ENCODE results near the gene ARHGAP44.

The ARHGAP44 gene

GRCh38 chr17:13005530-13005929 lies 216.2 kb downstream of the ARHGAP44 start:
- DNase-seq (ENCODE audit: low read depth, low spot score), result no peak
- no peak overlapping the region for H3K27ac ChIP-seq

- DNase-seq (ENCODE audit: low read depth, low spot score), result no peak
- H3K27ac ChIP-seq, result no peak overlapping the region
Observed at GRCh38 chr17:13008461-13008860, 219.2 kb downstream of the ARHGAP44 start.

GRCh38 chr17:13010959-13011358 lies 221.7 kb downstream of the ARHGAP44 start:
- DNase-seq (ENCODE audit: low read depth, low spot score), result no peak

GRCh38 chr17:13014801-13015200 lies 225.5 kb downstream of the ARHGAP44 start:
- no peak overlapping the region for H3K27ac ChIP-seq
- DNase-seq (ENCODE audit: low read depth, low spot score), result no peak

More at GRCh38 chr17:13010959-13011358, 221.7 kb downstream of the ARHGAP44 start:
- no peak overlapping the region for H3K27ac ChIP-seq

- H3K27ac ChIP-seq, result peak overlapping the region; percentile 86
- no peak for DNase-seq (ENCODE audit: low read depth, low spot score)
Observed at GRCh38 chr17:13016881-13017654, 227.8 kb downstream of the ARHGAP44 start.

- H3K27ac ChIP-seq, result peak within 1 kb of the TSS; percentile 86
Observed at GRCh38 chr17:13017655-13018459, 228.6 kb downstream of the ARHGAP44 start, which contains the start of gene ELAC2. ELAC2 (minus strand) TSS chr17:13018027; CDS start chr17:13017947, 80 bp downstream.

GRCh38 chr17:13024016-13024415 lies 234.7 kb downstream of the ARHGAP44 start:
- no peak for DNase-seq (ENCODE audit: low read depth, low spot score)

More at GRCh38 chr17:13017655-13018459, 228.6 kb downstream of the ARHGAP44 start, which contains the start of gene ELAC2:
- peak; percentile 97 for DNase-seq (ENCODE audit: low read depth, low spot score)

GRCh38 chr17:13024526-13025257 lies 235.4 kb downstream of the ARHGAP44 start:
- no peak overlapping the region for H3K27ac ChIP-seq
- DNase-seq (ENCODE audit: low read depth, low spot score), result no peak

More at GRCh38 chr17:13024016-13024415, 234.7 kb downstream of the ARHGAP44 start:
- H3K27ac ChIP-seq, result no peak overlapping the region

- H3K27ac ChIP-seq, result no peak overlapping the region
- DNase-seq (ENCODE audit: low read depth, low spot score), result no peak
Observed at GRCh38 chr17:13025258-13025627, 235.9 kb downstream of the ARHGAP44 start.

GRCh38 chr17:13025687-13026086 lies 236.4 kb downstream of the ARHGAP44 start:
- DNase-seq (ENCODE audit: low read depth, low spot score), result no peak
- H3K27ac ChIP-seq, result no peak overlapping the region

- no peak for DNase-seq (ENCODE audit: low read depth, low spot score)
- no peak overlapping the region for H3K27ac ChIP-seq
Observed at GRCh38 chr17:13027246-13027645, 237.9 kb downstream of the ARHGAP44 start.

GRCh38 chr17:13029340-13029739 lies 240.0 kb downstream of the ARHGAP44 start:
- no peak for DNase-seq (ENCODE audit: low read depth, low spot score)

GRCh38 chr17:13030056-13030455 lies 240.8 kb downstream of the ARHGAP44 start:
- H3K27ac ChIP-seq, result no peak overlapping the region
- DNase-seq (ENCODE audit: low read depth, low spot score), result no peak

More at GRCh38 chr17:13029340-13029739, 240.0 kb downstream of the ARHGAP44 start:
- no peak overlapping the region for H3K27ac ChIP-seq

GRCh38 chr17:13030459-13031300 lies 241.4 kb downstream of the ARHGAP44 start:
- H3K27ac ChIP-seq, result no peak overlapping the region
- DNase-seq (ENCODE audit: low read depth, low spot score), result no peak

GRCh38 chr17:13031718-13032350 lies 242.5 kb downstream of the ARHGAP44 start:
- no peak for DNase-seq (ENCODE audit: low read depth, low spot score)
- no peak overlapping the region for H3K27ac ChIP-seq

- DNase-seq (ENCODE audit: low read depth, low spot score), result no peak
- H3K27ac ChIP-seq, result no peak overlapping the region
Observed at GRCh38 chr17:13035420-13035819, 246.1 kb downstream of the ARHGAP44 start.

GRCh38 chr17:13036751-13037150 lies 247.5 kb downstream of the ARHGAP44 start:
- DNase-seq (ENCODE audit: low read depth, low spot score), result no peak
- H3K27ac ChIP-seq, result no peak overlapping the region

GRCh38 chr17:13038931-13039665 lies 249.8 kb downstream of the ARHGAP44 start:
- DNase-seq (ENCODE audit: low read depth, low spot score), result no peak
- no peak overlapping the region for H3K27ac ChIP-seq

Measured in epithelial cell of prostate (primary cell).